HG03378 (cell line): ENCODE measurements around the gene TMEM117.

Source experiments
- ATAC-seq: cut with Tn5 transposase; IDR thresholded peaks from one replicate; pipeline ENCODE4 v1.9.1; 2021; ENCODE audit warnings: mild to moderate bottlenecking, moderate library complexity; ENCODE audit not compliant: unreplicated experiment

The TMEM117 gene

GRCh38 chr12:43951286-43951685 lies 115.4 kb downstream of the TMEM117 start:
- ATAC-seq: no peak

- ATAC-seq: peak; percentile 98
These were observed 122.0 kb downstream of the TMEM117 start for GRCh38 chr12:43957732-43958372.

- no peak for ATAC-seq
These were observed 128.2 kb downstream of the TMEM117 start for GRCh38 chr12:43964033-43964432.

- no peak for ATAC-seq
These were observed 129.1 kb downstream of the TMEM117 start for GRCh38 chr12:43964961-43965360.

- ATAC-seq: no peak
These were observed 130.0 kb downstream of the TMEM117 start for GRCh38 chr12:43965899-43966298.

GRCh38 chr12:43968736-43969135 lies 132.9 kb downstream of the TMEM117 start:
- no peak for ATAC-seq

GRCh38 chr12:43969882-43970281 lies 134.0 kb downstream of the TMEM117 start:
- no peak for ATAC-seq

- no peak for ATAC-seq
These were observed 137.5 kb downstream of the TMEM117 start for GRCh38 chr12:43973385-43973784.

GRCh38 chr12:43973993-43974392 lies 138.1 kb downstream of the TMEM117 start:
- ATAC-seq: no peak

GRCh38 chr12:43976027-43976426 lies 140.1 kb downstream of the TMEM117 start:
- ATAC-seq: no peak

GRCh38 chr12:43978556-43978955 lies 142.7 kb downstream of the TMEM117 start:
- ATAC-seq: no peak

GRCh38 chr12:43979450-43979849 lies 143.6 kb downstream of the TMEM117 start:
- ATAC-seq: no peak

GRCh38 chr12:43980627-43981191 lies 144.8 kb downstream of the TMEM117 start:
- ATAC-seq: no peak

GRCh38 chr12:43981726-43982125 lies 145.8 kb downstream of the TMEM117 start:
- no peak for ATAC-seq

- no peak for ATAC-seq
These were observed 146.7 kb downstream of the TMEM117 start for GRCh38 chr12:43982544-43982943.

- ATAC-seq: peak; percentile 98
These were observed 153.1 kb downstream of the TMEM117 start for GRCh38 chr12:43988838-43989560.

- no peak for ATAC-seq
These were observed 157.0 kb downstream of the TMEM117 start for GRCh38 chr12:43992856-43993255.

GRCh38 chr12:44000309-44000952 lies 164.6 kb downstream of the TMEM117 start:
- ATAC-seq: peak; percentile 79

GRCh38 chr12:44002607-44003006 lies 166.7 kb downstream of the TMEM117 start:
- ATAC-seq: no peak

- ATAC-seq: no peak
These were observed 167.8 kb downstream of the TMEM117 start for GRCh38 chr12:44003721-44004120.

GRCh38 chr12:44015333-44015941 lies 179.6 kb downstream of the TMEM117 start:
- peak; percentile 86 for ATAC-seq
